DMS153 treated with DMSO at 0.1 percent for 48 hours (cell line): ENCODE results near the gene SLC5A9.

ENCODE experiments used
- DNase-seq: peaks from one replicate; lab custom pipeline; 2025; ENCODE audit not compliant: unreplicated experiment; lab: John Stamatoyannopoulos, UW

Gene SLC5A9

GRCh38 chr1:48222501-48223242, at the start of gene SLC5A9:
Gene SLC5A9, plus strand, starts transcription at chr1:48222716. Its CDS starts 21 bp downstream, at chr1:48222737.
- DNase-seq, result no peak

DNA sequence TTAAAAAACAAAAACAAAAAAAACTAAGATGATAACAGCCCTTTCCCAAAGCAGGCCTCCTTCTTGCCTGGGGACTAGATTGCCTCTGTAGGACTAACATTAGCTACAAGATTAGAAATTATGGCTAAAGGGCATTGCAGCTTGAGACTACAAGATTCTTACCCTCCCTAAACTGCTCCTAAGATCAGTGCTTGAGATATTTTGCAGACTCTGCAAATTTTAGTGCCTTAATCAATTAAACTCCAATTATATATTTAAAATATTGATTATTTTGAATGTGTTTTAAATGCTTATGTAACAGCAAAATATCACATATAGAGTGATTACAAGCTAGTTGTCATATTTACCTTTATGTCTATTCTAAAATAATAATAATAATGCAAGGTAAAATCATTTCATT, 47.4 kb upstream of the SLC5A9 start:
- no peak for DNase-seq

- no peak for DNase-seq
These were observed 45.3 kb upstream of the SLC5A9 start for GRCh38 chr1:48177257-48177656.

- no peak for DNase-seq
These were observed 40.7 kb upstream of the SLC5A9 start for GRCh38 chr1:48181669-48182367.

- DNase-seq, result peak; percentile 96
These were observed 40.1 kb upstream of the SLC5A9 start for GRCh38 chr1:48182439-48182838.

DNA sequence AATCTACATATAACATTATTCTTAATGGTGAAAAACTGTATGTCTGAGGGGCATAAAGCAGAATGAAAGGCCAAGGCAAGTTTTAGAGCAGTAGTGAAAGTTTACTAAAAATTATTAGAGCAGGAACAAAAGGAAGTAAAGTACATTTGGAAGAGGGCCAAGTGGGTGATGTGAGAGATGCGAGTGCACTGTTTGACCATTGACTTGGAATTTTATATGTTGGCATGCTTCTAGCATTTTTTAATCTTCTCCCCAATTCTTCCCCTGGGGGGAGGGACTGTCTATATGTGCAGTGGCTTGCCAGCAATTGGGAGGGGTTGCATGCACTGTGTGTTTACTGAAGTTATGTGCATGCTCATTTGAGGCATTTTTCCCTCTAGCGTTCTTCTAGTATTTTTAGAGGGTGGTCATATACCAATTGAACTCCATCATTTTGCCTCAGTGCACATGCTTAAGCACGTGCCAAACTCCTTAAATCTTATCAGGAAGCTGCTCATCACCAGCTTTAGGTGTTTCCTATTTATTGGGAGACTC, 36.1 kb upstream of the SLC5A9 start:
- DNase-seq, result no peak

GRCh38 chr1:48187969-48188563, 34.5 kb upstream of the SLC5A9 start:
- DNase-seq, result no peak

DNA sequence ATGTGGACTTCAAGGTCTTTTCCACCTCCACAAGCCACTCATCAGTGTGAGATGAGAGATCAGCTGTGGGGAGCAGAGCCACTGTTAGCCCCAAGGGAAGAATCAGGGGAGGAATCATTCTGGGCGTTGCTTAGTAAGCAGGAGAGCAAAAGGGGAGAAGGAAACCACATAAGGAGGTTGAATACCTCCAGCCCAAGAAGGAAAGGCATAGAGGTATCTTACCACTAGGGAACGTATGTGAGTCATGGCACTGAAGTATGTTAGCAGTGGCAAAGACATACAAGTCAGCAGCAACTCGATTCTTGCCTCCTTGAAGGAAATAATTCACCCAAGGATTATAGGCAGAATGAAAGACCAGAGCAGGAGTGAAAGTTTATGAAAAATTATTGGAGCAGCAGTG, 31.6 kb upstream of the SLC5A9 start:
- DNase-seq, result no peak

- DNase-seq, result no peak
These were observed 27.7 kb upstream of the SLC5A9 start for GRCh38 chr1:48194801-48195200.

GRCh38 chr1:48196237-48196636, 26.3 kb upstream of the SLC5A9 start:
- DNase-seq, result no peak

DNA sequence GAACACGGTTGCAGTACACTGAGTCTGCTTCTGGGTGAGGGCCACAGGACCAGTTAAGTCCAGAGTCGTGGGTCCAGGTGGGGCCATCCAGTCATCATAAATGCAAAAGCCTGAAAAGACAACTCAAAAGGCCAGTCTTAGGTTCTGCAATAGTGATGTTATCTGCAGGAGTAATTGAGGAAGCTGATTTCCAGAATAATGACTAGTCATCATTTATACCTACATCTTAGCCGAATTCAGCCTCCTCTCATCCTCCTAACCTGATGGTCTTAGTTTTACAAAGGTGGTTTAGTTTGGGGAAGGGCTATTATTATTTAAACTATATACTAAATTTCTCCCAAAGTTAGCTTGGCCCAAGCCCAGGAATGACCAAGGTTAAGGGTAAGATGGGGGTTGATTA, 23.5 kb upstream of the SLC5A9 start:
- no peak for DNase-seq

DNA sequence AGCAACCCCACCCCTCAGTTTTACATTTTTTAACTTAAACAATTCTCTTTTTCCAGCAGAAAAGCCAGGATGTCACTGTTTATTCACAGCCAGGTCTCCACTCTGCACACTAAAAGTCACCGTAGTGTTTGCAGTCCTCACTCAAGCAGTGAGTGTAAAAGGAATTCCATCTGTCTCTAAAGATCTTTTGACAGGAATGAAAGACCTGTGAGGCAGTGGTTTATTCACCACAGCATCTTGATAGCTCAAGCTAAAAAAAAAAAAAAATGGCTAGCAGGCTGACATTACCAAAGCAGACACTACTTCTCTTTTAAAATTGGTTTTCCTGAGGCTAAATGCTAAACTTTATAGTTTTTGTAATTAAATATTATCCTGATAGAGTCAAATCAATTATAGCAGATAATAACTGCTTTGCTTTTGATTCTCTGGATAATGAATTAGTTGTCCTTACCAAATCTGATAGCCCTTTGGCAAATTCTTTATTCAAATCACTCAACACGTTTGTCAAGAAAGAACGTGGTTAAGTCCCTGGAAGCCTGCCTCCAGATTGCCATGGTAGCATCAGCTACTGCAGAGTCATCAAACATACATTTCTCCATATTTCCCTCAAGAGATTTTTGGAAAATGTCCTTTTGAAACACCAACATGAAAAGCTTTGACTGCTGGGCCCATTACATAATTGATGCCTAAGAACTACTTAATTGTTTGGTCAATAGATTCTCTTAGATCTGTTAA, 22.2 kb upstream of the SLC5A9 start:
- DNase-seq, result no peak

DNA sequence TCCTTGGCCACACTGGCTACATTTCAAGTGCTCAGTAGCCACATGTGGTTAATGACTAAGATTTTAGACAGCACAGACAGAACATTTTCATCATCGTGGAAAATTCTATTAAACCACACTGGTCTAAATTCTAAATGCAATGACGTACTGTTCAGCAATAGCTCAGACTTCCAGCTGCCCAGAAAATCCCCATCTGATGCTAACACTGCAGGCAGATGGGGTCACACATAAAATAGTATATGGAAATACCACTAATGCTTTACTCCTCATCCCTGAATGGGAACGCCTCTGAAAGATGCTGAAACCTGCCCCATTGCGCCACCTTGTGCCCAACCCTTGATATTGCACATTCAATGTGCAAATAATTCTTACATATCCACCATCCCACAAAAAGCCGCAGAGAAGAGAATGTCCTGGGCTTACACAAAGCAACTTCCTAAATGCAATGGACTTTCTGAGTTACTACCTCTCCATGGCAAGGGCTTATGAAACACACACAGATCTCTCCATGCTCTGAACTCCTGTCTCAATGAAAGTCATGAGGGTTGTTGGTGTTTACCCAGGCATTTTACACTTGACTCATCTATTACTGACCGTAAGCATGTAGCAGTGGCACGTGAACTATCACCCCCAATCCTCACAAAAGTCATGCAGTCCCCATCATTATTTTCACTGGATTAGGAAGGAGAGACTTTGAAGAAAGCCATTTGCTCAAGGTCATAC, 20.3 kb upstream of the SLC5A9 start:
- DNase-seq, result peak; percentile 67

DNA sequence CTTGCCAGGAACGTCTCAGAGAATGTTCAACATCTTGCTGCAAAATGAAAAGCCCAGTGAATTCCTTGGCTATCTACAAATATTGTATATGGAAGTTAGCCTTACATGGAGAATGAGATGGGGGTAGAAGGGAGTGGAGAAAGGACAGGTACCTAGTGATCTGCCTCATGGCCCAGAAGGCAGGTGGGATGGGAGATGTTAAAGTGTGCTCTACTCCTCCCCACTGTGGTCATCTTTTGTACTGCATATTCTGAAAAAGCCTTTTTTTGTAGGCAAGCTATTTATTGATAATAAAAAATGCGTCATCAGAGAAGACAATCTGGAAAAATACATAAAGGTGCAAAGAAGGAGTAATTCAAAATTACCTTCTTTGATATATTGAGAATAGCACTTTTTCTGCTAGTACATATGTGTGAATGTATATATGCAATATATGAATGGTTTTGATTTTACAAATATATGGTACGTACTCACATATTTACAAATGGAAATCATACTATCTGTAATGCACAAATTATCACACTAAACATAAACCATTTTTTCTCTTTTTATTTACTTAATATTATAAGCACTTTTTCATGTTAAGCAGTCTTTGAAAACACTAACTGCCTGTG, 19.1 kb upstream of the SLC5A9 start:
- peak; percentile 47 for DNase-seq

DNA sequence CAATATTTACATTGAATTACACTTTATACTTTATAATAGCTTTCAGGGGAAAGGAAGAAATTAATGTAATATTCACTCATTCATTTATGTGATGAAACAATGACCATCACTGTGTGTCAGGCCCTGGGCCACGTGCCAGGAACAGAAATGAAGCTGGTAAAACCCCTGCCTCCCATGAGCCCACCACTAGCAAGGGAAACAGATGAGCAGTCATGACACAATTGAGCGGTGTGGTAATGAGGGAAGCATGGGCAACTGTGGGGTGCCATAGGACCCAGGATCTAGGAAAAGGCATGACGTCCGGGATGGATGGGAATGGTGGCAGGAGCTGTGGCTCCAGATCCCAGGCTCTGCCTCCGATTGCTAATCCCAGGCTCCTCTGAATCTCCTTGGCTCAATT, 17.0 kb upstream of the SLC5A9 start:
- no peak for DNase-seq

DNA sequence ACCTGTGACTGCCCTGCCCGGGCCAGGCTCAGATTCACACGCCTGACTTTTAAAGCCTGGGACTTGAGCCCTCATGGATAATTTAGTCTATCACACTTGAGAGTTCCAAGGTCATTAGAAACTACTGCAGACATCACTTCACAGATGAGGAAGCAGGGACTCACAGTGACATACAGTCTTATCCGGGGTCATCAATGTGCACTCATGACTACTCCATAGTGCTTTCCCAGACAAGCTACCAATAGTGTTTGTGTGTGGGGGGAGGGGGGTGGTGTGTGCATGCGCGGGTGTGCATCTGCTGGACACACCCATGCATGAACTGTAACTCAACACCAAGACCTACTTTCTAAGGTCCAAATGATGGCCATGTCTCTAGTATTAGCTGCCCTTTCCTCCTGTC, 16.1 kb upstream of the SLC5A9 start:
- DNase-seq, result no peak

DNA sequence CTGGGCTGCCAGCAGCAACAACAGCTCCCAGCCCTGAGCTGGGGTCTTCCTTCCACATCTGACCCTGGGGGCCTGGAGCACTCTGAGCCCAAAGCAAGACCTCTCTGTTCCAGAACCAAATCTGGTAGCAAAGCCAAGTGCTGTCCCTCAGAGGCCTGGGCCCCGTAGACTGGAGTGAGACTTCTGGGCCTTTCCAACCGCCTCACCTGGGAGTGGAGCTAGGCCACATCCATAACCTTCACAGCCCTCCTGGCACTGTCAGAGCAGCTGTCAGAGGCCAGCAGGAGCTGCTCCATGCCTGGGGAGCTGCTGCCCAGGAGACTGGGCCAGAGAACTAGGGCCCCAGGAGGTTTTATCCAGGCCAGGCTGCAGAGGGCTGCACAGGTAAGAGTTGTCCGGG, 15.4 kb upstream of the SLC5A9 start:
- no peak for DNase-seq

GRCh38 chr1:48207536-48208075, 14.9 kb upstream of the SLC5A9 start:
- DNase-seq, result no peak

DNA sequence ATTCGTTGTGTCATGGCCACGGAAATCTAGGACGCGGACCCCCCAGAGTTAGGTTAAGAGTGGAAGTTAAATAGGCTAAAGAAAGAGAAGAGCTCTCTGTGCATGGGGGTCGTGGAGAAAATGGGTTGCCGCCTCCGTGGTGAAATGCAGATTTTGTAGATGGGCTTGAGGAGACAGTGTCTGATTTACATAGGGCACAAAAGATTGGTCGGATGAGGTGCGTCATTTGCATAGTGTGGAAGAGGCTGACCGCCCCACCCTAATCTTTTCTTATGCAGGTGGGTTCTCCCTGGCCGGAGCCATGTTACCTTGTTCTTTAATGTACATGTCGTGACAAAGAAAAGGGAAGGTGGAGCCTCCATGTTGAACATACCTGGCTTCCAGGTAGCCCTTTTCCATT, 14.3 kb upstream of the SLC5A9 start:
- DNase-seq, result no peak

DNA sequence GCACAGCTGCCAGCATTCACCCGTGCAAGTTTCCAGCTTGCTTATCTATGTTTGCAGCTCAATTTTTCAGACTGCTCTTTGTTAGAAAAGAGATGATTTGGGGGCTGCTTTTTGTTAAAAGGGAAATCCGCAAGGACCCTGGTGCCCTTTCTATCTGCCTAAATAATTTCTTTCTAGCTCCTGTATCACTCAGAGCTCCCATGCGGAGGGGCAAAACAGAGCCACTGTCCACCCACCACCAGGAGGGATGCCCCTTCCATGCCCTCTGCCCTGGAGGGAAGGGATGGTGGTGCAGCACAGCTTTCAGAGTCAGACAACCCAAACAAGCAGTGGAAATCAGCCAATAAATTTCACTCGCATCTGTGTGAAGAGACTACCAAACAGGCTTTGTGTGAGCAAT, 13.9 kb upstream of the SLC5A9 start:
- DNase-seq, result no peak
